Heart left ventricle (tissue), 13 donors: ENCODE results near the gene ENOX1.

Source experiments
- CTCF ChIP-seq, 12 donors: fragments of 200-600 bp; sonication (generic) in 4 of 12; IDR thresholded peaks; one replicate each; pipeline versions ENCODE4 v1.5.0 to v1.8.0; 2018 to 2022; ENCODE audit warnings: antibody characterized with exemption in 12 of 12, mild to moderate bottlenecking in 5 of 12
- POLR2A ChIP-seq, 2 donors: fragments of 450-650 bp; IDR thresholded peaks; one replicate each; pipeline ENCODE4 v1.6.1; 2017; ENCODE audit warnings: antibody characterized with exemption in 2 of 2, mild to moderate bottlenecking in 2 of 2, moderate library complexity in 2 of 2
- donor health status: ischemic (EF 13 %, LVEDD 7.1; RV severe dilation, severe dysfunction).
- donor health status: DM: no; HTN: yes; CAD: no.
- donor health status: DM: no; HTN: no; CAD: no.
- donor health status: ischemic (EF 25% LVEDD 6.9; RV normal size, moderate dysfunction).
- donor health status: ischemic (EF 25% LVEDD 5.7; RV mildly dilated, moderate dysfunction).
- donor health status: ischemic (EF 35%, LVEDD 5.7; RV mildly dilated, moderate dysfunction).
- donor health status: nonischemic (EF 11% LVEDD 7.7; RV severe dilation, severe dysfunction).
- donor health status: DM: yes; HTN: yes; CAD: no.
- donor health status: PGD.
- donor health status: ischemic (EF 29% LVEDD 5.4; RV normal size, mild dysfunction).
- donor health status: nonischemic (EF 23%, LVEDD 6.1; RV moderate dilation, normal function).

DNA sequence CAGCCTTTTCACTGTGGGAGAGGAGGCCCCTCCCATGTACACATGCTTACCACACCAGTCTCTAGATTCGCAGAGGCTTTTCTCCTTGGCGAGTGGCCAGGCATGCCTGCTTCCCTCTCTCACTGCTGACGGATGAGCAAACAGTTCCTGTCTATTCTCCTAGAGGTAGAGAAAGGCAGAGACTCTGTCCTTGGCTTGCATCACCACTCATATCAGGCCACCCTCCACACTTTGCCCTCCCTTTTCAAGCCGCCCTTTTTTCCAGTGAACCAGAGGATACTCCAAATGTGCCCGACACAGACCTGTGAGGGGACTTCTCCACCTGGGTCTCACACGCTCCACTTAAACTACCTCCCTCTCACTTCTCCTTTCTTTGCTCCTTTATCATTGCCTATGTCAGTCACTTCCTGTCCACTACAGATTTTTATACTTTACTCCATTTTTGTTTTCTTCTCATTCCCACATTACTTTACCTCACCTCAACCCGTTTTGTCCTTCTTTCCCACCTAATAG lies 478.8 kb downstream of the ENOX1 start:
- TF ChIP-seq CTCF (IDR thresholded peaks at IDR 0.05) = no peak
- TF ChIP-seq POLR2A (IDR thresholded peaks at IDR 0.05) = no peak
